B cell (primary cell): Measurements from ENCODE around the gene MALRD1. TPM values are rescaled to one million over a fixed set of nuclear protein-coding genes. Genes with fewer than 3 reads are reported as not detected.

Experiments
- ATAC-seq: fragments of 200-7000 bp; cut with Tn5 transposase; one replicate; pipeline ENCODE4 v1.10.0; 2021; ENCODE audit warnings: low read depth, mild to moderate bottlenecking, moderate number of reproducible peaks, moderate library complexity
- CTCF ChIA-PET: fragments of 350-600 bp; sonication (Branson Sonifier 250); formaldehyde crosslinking; loops from one replicate; lab custom pipeline; 2021; ENCODE audit warnings: antibody characterized with exemption, inconsistent platforms; lab: Charles Lee
- POLR2A ChIA-PET: fragments of 350-600 bp; sonication (Branson Sonifier 250); formaldehyde crosslinking; loops from one replicate; lab custom pipeline; 2021; ENCODE audit warnings: antibody characterized with exemption; lab: Charles Lee
- DNase-seq: peaks from one replicate; pipeline ENCODE4 v3.0.0; 2013
- H2AFZ ChIP-seq: 2 replicates; pipeline ENCODE4 v1.6.1; 2012; ENCODE audit warnings: mild to moderate bottlenecking, low read depth, low read length; ENCODE audit not compliant: insufficient read depth, poor library complexity, severe bottlenecking
- H3K27ac ChIP-seq, 2 donors: 1 replicate in 1 of 2; 2 replicates in 1 of 2; pipeline ENCODE4 v1.5.1; 2012 to 2013; ENCODE audit warnings: low read length in 2 of 2, mild to moderate bottlenecking in 2 of 2, moderate library complexity in 1 of 2
- H3K27me3 ChIP-seq, 4 experiments: fragments of 200-600 bp in 1 of 4; sonication (generic) in 1 of 4; replicated peaks in 1 of 4; 1 replicate in 2 of 4; 2 replicates in 2 of 4; pipeline versions ENCODE4 v1.6.1 to v1.7.0; 2013 to 2016; ENCODE audit warnings: low read length in 3 of 4, mild to moderate bottlenecking in 2 of 4, mixed read lengths in 1 of 4, moderate library complexity in 1 of 4; ENCODE audit not compliant: insufficient read depth in 4 of 4, control insufficient read depth in 3 of 4; ENCODE audit errors: control extremely low read depth in 1 of 4
- H3K36me3 ChIP-seq, 2 experiments: replicated peaks in 1 of 2; 1 replicate in 1 of 2; 2 replicates in 1 of 2; pipeline versions ENCODE4 v1.6.1 to v1.7.1; 2013; ENCODE audit warnings: low read length in 1 of 2; ENCODE audit not compliant: insufficient read depth in 2 of 2, control insufficient read depth in 1 of 2; ENCODE audit errors: control extremely low read depth in 1 of 2, extremely low read depth in 1 of 2
- H3K4me1 ChIP-seq, 2 donors: fragments of 200-600 bp in 1 of 2; sonication (generic) in 1 of 2; 1 replicate in 1 of 2; 2 replicates in 1 of 2; pipeline versions ENCODE4 v1.5.1 to v1.6.1; 2013 to 2017; ENCODE audit warnings: low read length in 2 of 2; ENCODE audit not compliant: control insufficient read depth in 2 of 2, insufficient read depth in 2 of 2
- H3K4me2 ChIP-seq: replicated peaks from 2 replicates; pipeline ENCODE3; 2012; ENCODE audit warnings: mild to moderate bottlenecking, low read depth, low read length; ENCODE audit not compliant: poor library complexity, severe bottlenecking
- H3K4me3 ChIP-seq, 5 experiments: fragments of 200-600 bp in 1 of 5; sonication (generic) in 1 of 5; 1 replicate in 3 of 5; 2 replicates in 2 of 5; pipeline versions ENCODE4 v1.5.1 to v1.7.0; 2011 to 2016; ENCODE audit warnings: low read length in 4 of 5, mild to moderate bottlenecking in 4 of 5, low read depth in 2 of 5, control low read depth in 1 of 5, moderate library complexity in 1 of 5; ENCODE audit not compliant: insufficient read depth in 1 of 5; ENCODE audit errors: control extremely low read depth in 1 of 5, extremely low read depth in 1 of 5
- H3K79me2 ChIP-seq: fragments of 200-600 bp; sonication (generic); one replicate; pipeline ENCODE4 v1.6.0; 2016; ENCODE audit warnings: low read length; ENCODE audit not compliant: control insufficient read depth, insufficient read depth
- H3K9ac ChIP-seq: fragments of 200-600 bp; sonication (generic); 2 replicates; pipeline ENCODE4 v1.6.1; 2017; ENCODE audit warnings: mild to moderate bottlenecking, low read length, moderate library complexity
- H3K9me3 ChIP-seq, 3 donors: one replicate each; pipeline versions ENCODE4 v1.6.1 to v1.7.1; 2013; ENCODE audit warnings: low read length in 2 of 3; ENCODE audit not compliant: control insufficient read depth in 2 of 3, insufficient read depth in 1 of 3; ENCODE audit errors: control extremely low read depth in 1 of 3
- H4K20me1 ChIP-seq: 2 replicates; pipeline ENCODE4 v1.6.0; 2012; ENCODE audit warnings: mild to moderate bottlenecking, low read length; ENCODE audit not compliant: insufficient read depth, control insufficient read depth, poor library complexity, severe bottlenecking
- H3K27ac Mint-ChIP-seq: one replicate; pipeline ENCODE4 v1.8.0; 2021; ENCODE audit warnings: mixed read lengths
- H3K27me3 Mint-ChIP-seq: one replicate; pipeline ENCODE4 v1.8.0; 2021; ENCODE audit warnings: mixed read lengths
- H3K4me1 Mint-ChIP-seq: one replicate; pipeline ENCODE4 v1.8.0; 2021; ENCODE audit warnings: mixed read lengths
- H3K4me3 Mint-ChIP-seq: one replicate; pipeline ENCODE4 v1.8.0; 2021; ENCODE audit warnings: mixed read lengths
- H3K9me3 Mint-ChIP-seq: one replicate; pipeline ENCODE4 v1.8.0; 2022; ENCODE audit warnings: mixed read lengths; ENCODE audit not compliant: insufficient read depth
- EZH2 ChIP-seq: IDR thresholded peaks from 2 replicates; pipeline ENCODE4 v1.6.1; 2012; ENCODE audit warnings: borderline replicate concordance, low read depth, mild to moderate bottlenecking, moderate library complexity, low read length; ENCODE audit not compliant: insufficient read depth, poor library complexity, severe bottlenecking
- WGBS: methylation state at CpG from one replicate; pipeline ENCODE4 v1.1.5; 2013; ENCODE audit warnings: missing lambda C conversion rate; ENCODE audit not compliant: insufficient coverage; 5-methylcytosine and 5-hydroxymethylcytosine counted together
- intact Hi-C: fragments of 100-400 bp; cut with micrococcal nuclease; formaldehyde crosslinking; loops from one replicate; pipeline ENCODE4 v1.10.0; 2022
- polyA plus RNA-seq: library from polyadenylated mRNA; depleted of rRNA; stranded (reverse); fragments of >200 nt; gene quantifications from 2 replicates; pipeline ENCODE4 v1.2.3, GENCODE V29; 2012
- total RNA-seq, 2 donors: library from RNA; stranded (reverse); fragments of 120-200 nt in 1 of 2; gene quantifications; 1 replicate in 1 of 2; 2 replicates in 1 of 2; pipeline versions ENCODE4 v1.2.3 to v1.2.4, GENCODE V29; 2013 to 2022
- TF ChIP-seq, protein P1 (sequence below): fragments of 200-600 bp; IDR thresholded peaks from one replicate; pipeline ENCODE4 v1.8.0; 2022; ENCODE audit warnings: antibody characterized with exemption, mild to moderate bottlenecking

MALRD1 gene
- total and polyA plus RNA-seq, 2 donors (not counting 1 experiment from before 2014, with no cell fraction given), result not detected

DNA sequence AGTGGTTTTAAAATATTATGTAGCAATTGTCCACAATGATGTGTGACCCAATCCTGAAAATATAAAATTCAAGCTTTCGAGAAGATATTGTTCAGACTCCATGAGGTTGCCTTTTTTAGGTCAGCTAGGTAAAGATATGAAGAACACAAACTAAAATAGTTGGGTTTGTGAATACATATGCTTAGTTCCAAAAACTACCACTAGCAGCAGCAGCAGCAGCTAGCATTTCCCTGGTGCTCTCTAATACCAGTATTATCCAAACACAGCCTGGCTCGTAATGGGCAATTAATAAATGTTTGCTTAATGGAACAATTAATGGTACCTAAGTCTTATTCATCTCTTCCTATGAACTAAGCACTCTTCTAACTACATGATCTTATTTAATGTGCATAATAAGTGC is 362.5 kb downstream of the MALRD1 start:
- H3K9ac ChIP-seq, result no peak overlapping the region
- CTCF ChIA-PET, result no interaction called here
- no peak overlapping the region for H2AFZ ChIP-seq
- WGBS, result no CpG with 5 or more reads among the region's 2 CpGs
- Mint-ChIP-seq H3K27me3 (no peaks in the 10 kb centered on the region), H3K4me1 (no peaks in the 10 kb centered on the region), H3K9me3 (peaks cover 3% of the 10 kb centered on the region), H3K27ac (no peak overlapping the region), H3K4me3 (no peak overlapping the region)
- DNase-seq, result no peak
- no peaks in the 10 kb centered on the region for H3K79me2 ChIP-seq
- no peak for TF ChIP-seq EZH2
- TF ChIP-seq, protein P1, sequence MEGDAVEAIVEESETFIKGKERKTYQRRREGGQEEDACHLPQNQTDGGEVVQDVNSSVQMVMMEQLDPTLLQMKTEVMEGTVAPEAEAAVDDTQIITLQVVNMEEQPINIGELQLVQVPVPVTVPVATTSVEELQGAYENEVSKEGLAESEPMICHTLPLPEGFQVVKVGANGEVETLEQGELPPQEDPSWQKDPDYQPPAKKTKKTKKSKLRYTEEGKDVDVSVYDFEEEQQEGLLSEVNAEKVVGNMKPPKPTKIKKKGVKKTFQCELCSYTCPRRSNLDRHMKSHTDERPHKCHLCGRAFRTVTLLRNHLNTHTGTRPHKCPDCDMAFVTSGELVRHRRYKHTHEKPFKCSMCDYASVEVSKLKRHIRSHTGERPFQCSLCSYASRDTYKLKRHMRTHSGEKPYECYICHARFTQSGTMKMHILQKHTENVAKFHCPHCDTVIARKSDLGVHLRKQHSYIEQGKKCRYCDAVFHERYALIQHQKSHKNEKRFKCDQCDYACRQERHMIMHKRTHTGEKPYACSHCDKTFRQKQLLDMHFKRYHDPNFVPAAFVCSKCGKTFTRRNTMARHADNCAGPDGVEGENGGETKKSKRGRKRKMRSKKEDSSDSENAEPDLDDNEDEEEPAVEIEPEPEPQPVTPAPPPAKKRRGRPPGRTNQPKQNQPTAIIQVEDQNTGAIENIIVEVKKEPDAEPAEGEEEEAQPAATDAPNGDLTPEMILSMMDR, result no peak
- ATAC-seq, result no peak
- no peak overlapping the region for H3K27ac ChIP-seq
- H3K36me3 ChIP-seq, result no peaks in the 10 kb centered on the region
- H3K4me2 ChIP-seq, result no peak overlapping the region
- intact Hi-C loops, result no loop called here
- no peaks in the 10 kb centered on the region for H3K9me3 ChIP-seq
- no peaks in the 10 kb centered on the region for H4K20me1 ChIP-seq
- H3K4me1 ChIP-seq, result no peaks in the 10 kb centered on the region
- H3K27me3 ChIP-seq, result no peaks in the 10 kb centered on the region
- POLR2A ChIA-PET, result no interaction called here
- H3K4me3 ChIP-seq, result no peak overlapping the region

- CTCF ChIA-PET, result no interaction called here
- no peaks in the 10 kb centered on the region for H3K4me1 Mint-ChIP-seq
- intact Hi-C loops, result no loop called here
- no peaks in the 10 kb centered on the region for H3K27me3 Mint-ChIP-seq
- H3K9ac ChIP-seq, result no peak overlapping the region
- no peak overlapping the region for H3K27ac ChIP-seq
- H3K27me3 ChIP-seq, result no peaks in the 10 kb centered on the region
- H3K9me3 ChIP-seq, result no peaks in the 10 kb centered on the region
- POLR2A ChIA-PET, result no interaction called here
- H3K4me2 ChIP-seq, result no peak overlapping the region
- no peak overlapping the region for H3K4me3 Mint-ChIP-seq
- no peak for ATAC-seq
- DNase-seq, result no peak
- peaks cover 3% of the 10 kb centered on the region for H3K9me3 Mint-ChIP-seq
- no peak overlapping the region for H3K4me3 ChIP-seq
- no peaks in the 10 kb centered on the region for H3K79me2 ChIP-seq
- H3K27ac Mint-ChIP-seq, result no peak overlapping the region
- H3K4me1 ChIP-seq, result no peaks in the 10 kb centered on the region
- TF ChIP-seq, protein P1, result no peak
- no peak for TF ChIP-seq EZH2
- H3K36me3 ChIP-seq, result no peaks in the 10 kb centered on the region
- no peak overlapping the region for H2AFZ ChIP-seq
- no peaks in the 10 kb centered on the region for H4K20me1 ChIP-seq
These were observed 363.9 kb downstream of the MALRD1 start for GRCh38 chr10:19412531-19412930.
